HepG2 (cell line): ENCODE measurements around the gene FAM24B. TPM values are rescaled to one million over a fixed set of nuclear protein-coding genes. Genes with fewer than 3 reads are reported as not detected.

Experiments used
- ARNT ChIP-seq: fragments of 450-650 bp; IDR thresholded peaks from 2 replicates; pipeline ENCODE4 v1.6.1; 2017
- BRCA1 ChIP-seq: sonication (generic); formaldehyde crosslinking; IDR thresholded peaks from 2 replicates; pipeline ENCODE4 v1.4.0; 2020; ENCODE audit warnings: missing genetic modification reagents
- DMAP1 ChIP-seq: IDR thresholded peaks from 2 replicates; pipeline ENCODE4 v1.6.1; 2016
- E2F5 ChIP-seq: sonication (generic); formaldehyde crosslinking; conservative IDR thresholded peaks from 2 replicates; pipeline ENCODE4 v1.4.0; 2020; ENCODE audit warnings: missing genetic modification reagents
- GLMP ChIP-seq: sonication (generic); formaldehyde crosslinking; IDR thresholded peaks from 2 replicates; pipeline ENCODE4 v1.9.0; 2021; ENCODE audit warnings: missing genetic modification reagents, mild to moderate bottlenecking, borderline replicate concordance
- ISL2 ChIP-seq: sonication (generic); formaldehyde crosslinking; IDR thresholded peaks from 2 replicates; pipeline ENCODE4 v1.5.0; 2020; ENCODE audit warnings: missing genetic modification reagents
- KDM6A ChIP-seq: IDR thresholded peaks from 2 replicates; pipeline ENCODE4 v1.6.1; 2016; ENCODE audit warnings: low read depth
- MXI1 ChIP-seq: IDR thresholded peaks from 3 replicates; pipeline ENCODE4 v1.6.1; 2012; ENCODE audit warnings: low read depth, low read length, inconsistent platforms, borderline replicate concordance
- PITX1 ChIP-seq: sonication (generic); formaldehyde crosslinking; IDR thresholded peaks from 2 replicates; pipeline ENCODE4 v1.5.1; 2020; ENCODE audit warnings: mild to moderate bottlenecking, missing genetic modification reagents
- PREB ChIP-seq: sonication (generic); formaldehyde crosslinking; IDR thresholded peaks from 2 replicates; pipeline ENCODE4 v1.4.0; 2020; ENCODE audit warnings: missing genetic modification reagents
- PRPF4 ChIP-seq: fragments of 200-400 bp; formaldehyde crosslinking; IDR thresholded peaks from 2 replicates; pipeline ENCODE4 v1.6.1; 2016; ENCODE audit warnings: low read length, low read depth; ENCODE audit not compliant: poor library complexity, severe bottlenecking
- SKI ChIP-seq: fragments of 450-650 bp; IDR thresholded peaks from one replicate; pipeline ENCODE4 v1.6.1; 2018; ENCODE audit warnings: mild to moderate bottlenecking; ENCODE audit not compliant: partially characterized antibody
- TP53 ChIP-seq: sonication (generic); formaldehyde crosslinking; conservative IDR thresholded peaks from 2 replicates; pipeline ENCODE4 v1.4.0; 2020; ENCODE audit warnings: missing genetic modification reagents
- WIZ ChIP-seq: sonication (generic); formaldehyde crosslinking; IDR thresholded peaks from 2 replicates; pipeline ENCODE4 v1.5.1; 2020; ENCODE audit warnings: mild to moderate bottlenecking, missing genetic modification reagents
- YEATS2 ChIP-seq: sonication (generic); formaldehyde crosslinking; IDR thresholded peaks from 2 replicates; pipeline ENCODE4 v1.4.0; 2020; ENCODE audit warnings: missing genetic modification reagents, borderline replicate concordance
- ZNF230 ChIP-seq: sonication (generic); formaldehyde crosslinking; IDR thresholded peaks from 2 replicates; pipeline ENCODE4 v1.4.0; 2020; ENCODE audit warnings: mild to moderate bottlenecking, missing genetic modification reagents
- ZNF350 ChIP-seq: sonication (generic); formaldehyde crosslinking; IDR thresholded peaks from 2 replicates; pipeline ENCODE4 v1.4.0; 2020; ENCODE audit warnings: mild to moderate bottlenecking, low read depth, missing genetic modification reagents, borderline replicate concordance
- ZNF558 ChIP-seq: sonication (generic); formaldehyde crosslinking; IDR thresholded peaks from 2 replicates; pipeline ENCODE4 v1.9.0; 2022; ENCODE audit warnings: mild to moderate bottlenecking, missing genetic modification reagents, borderline replicate concordance
- ZNF572 ChIP-seq: sonication (generic); formaldehyde crosslinking; IDR thresholded peaks from 2 replicates; pipeline ENCODE4 v1.5.1; 2020; ENCODE audit warnings: mild to moderate bottlenecking, missing genetic modification reagents
- ZNF691 ChIP-seq: sonication (generic); formaldehyde crosslinking; IDR thresholded peaks from 2 replicates; pipeline ENCODE4 v1.4.0; 2020; ENCODE audit warnings: missing genetic modification reagents, low read depth, mild to moderate bottlenecking, borderline replicate concordance
- ZNF766 ChIP-seq: sonication (generic); formaldehyde crosslinking; IDR thresholded peaks from 2 replicates; pipeline ENCODE4 v1.5.0; 2020; ENCODE audit warnings: missing genetic modification reagents, borderline replicate concordance
- polyA plus RNA-seq, 8 experiments: library from polyadenylated mRNA; depleted of rRNA in 3 of 8; stranded (reverse) in 7 of 8; unstranded in 1 of 8; fragments of >200 nt; fragmentation: Illumina TruSeq in 4 of 8; extraction: Trizol in 4 of 8; gene quantifications; 2 replicates each; pipeline versions ENCODE4 v1.2.1 to v1.2.3, GENCODE V29; 2011 to 2016; ENCODE audit warnings: low read depth in 4 of 8, missing spikeins in 1 of 8, mixed read lengths in 1 of 8; ENCODE audit not compliant: insufficient read depth in 1 of 8
- total RNA-seq, 5 experiments: library from RNA; depleted of rRNA; stranded (reverse); fragments of >200 nt; fragmentation: Illumina TruSeq; extraction: Trizol; gene quantifications; 2 replicates each; pipeline ENCODE4 v1.2.3, GENCODE V29; 2016; ENCODE audit warnings: low read depth in 1 of 5
- TF ChIP-seq, protein P1 (sequence below): sonication (generic); formaldehyde crosslinking; IDR thresholded peaks from 2 replicates; pipeline ENCODE4 v1.5.0; 2020; ENCODE audit warnings: mild to moderate bottlenecking, missing genetic modification reagents, borderline replicate concordance
- TF ChIP-seq, protein P2 (sequence below): sonication (generic); formaldehyde crosslinking; IDR thresholded peaks from 2 replicates; pipeline ENCODE4 v1.5.0; 2020; ENCODE audit warnings: missing genetic modification reagents, mild to moderate bottlenecking, borderline replicate concordance
- TF ChIP-seq, protein P3 (sequence below): IDR thresholded peaks from 2 replicates; pipeline ENCODE4 v1.6.1; 2016; ENCODE audit warnings: low read depth, borderline replicate concordance

FAM24B gene
- total and polyA plus RNA-seq, 2 of the 13 experiments (the other 11 are each of a cell fraction or from before 2014, with no cell fraction given), result 1.9 to 3.0 TPM

GRCh38 chr10:122911889-122912484, 32.6 kb upstream of the FAM24B start (continued):
- TF ChIP-seq SKI (no peak), YEATS2 (peak; percentile 98), MXI1 (peak; percentile 65; the same call in 1 of the 3 replicates), ZNF766 (peak; percentile 100), ZNF691 (CRISPR knock-in tag) (peak; percentile 100), TP53 (peak; percentile 99), PITX1 (CRISPR knock-in tag) (peak; percentile 98), ZNF350 (CRISPR knock-in tag) (peak; percentile 91), ISL2 (peak; percentile 97), DMAP1 (peak; percentile 93), PRPF4 (no peak), ZNF572 (CRISPR knock-in tag) (peak; percentile 79; the same call in 1 of the 2 replicates), PREB (CRISPR knock-in tag) (peak; percentile 100), ZNF230 (CRISPR knock-in tag) (peak; percentile 100), ARNT (no peak), WIZ (peak; percentile 100), BRCA1 (peak; percentile 100), GLMP (peak; percentile 98), ZNF558 (CRISPR knock-in tag) (peak; percentile 100), KDM6A (CRISPR knock-in tag) (peak; percentile 91), E2F5 (CRISPR knock-in tag) (peak; percentile 99)
- TF ChIP-seq, protein P1, sequence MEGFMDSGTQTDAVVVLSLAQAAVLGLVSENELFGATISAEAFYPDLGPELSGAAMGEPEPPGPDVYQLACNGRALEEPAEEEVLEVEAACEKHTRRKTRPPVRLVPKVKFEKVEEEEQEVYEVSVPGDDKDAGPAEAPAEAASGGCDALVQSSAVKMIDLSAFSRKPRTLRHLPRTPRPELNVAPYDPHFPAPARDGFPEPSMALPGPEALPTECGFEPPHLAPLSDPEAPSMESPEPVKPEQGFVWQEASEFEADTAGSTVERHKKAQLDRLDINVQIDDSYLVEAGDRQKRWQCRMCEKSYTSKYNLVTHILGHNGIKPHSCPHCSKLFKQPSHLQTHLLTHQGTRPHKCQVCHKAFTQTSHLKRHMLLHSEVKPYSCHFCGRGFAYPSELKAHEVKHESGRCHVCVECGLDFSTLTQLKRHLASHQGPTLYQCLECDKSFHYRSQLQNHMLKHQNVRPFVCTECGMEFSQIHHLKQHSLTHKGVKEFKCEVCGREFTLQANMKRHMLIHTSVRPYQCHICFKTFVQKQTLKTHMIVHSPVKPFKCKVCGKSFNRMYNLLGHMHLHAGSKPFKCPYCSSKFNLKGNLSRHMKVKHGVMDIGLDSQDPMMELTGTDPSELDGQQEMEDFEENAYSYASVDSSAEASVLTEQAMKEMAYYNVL (CRISPR knock-in tag), result peak; percentile 98
- TF ChIP-seq, protein P2, sequence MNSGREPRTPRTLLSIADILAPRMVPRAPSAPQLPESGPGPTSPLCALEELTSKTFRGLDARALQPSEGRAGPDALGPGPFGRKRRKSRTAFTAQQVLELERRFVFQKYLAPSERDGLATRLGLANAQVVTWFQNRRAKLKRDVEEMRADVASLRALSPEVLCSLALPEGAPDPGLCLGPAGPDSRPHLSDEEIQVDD (CRISPR knock-in tag), result peak; percentile 100
- TF ChIP-seq, protein P3, sequence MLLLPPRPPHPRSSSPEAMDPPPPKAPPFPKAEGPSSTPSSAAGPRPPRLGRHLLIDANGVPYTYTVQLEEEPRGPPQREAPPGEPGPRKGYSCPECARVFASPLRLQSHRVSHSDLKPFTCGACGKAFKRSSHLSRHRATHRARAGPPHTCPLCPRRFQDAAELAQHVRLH (CRISPR knock-in tag), result peak; percentile 100
